ENCODE results near the gene KRT73.
"Not testable (repeated sequence)": the region's sequence is repeated elsewhere in the genome, so short reads cannot be mapped to it uniquely, and the experiment has no call there.

KRT73 gene

DNA sequence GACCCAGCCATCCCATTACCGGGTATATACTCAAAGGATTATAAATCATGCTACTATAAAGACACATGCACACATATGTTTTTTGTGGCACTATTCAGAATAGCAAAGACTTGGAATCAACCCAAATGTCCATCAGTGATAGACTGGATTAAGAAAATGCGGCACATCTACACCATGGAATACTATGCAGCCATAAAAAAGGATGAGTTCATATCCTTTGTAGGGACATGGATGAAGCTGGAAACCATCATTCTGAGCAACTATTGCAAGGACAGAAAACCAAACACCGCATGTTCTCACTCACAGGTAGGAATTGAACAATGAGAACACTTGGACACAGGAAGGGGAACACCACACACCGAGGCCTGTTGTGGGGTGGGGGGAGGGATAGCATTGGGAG, 24.1 kb downstream of the KRT73 start:
- DNase-seq, result not testable (repeated sequence)

DNA sequence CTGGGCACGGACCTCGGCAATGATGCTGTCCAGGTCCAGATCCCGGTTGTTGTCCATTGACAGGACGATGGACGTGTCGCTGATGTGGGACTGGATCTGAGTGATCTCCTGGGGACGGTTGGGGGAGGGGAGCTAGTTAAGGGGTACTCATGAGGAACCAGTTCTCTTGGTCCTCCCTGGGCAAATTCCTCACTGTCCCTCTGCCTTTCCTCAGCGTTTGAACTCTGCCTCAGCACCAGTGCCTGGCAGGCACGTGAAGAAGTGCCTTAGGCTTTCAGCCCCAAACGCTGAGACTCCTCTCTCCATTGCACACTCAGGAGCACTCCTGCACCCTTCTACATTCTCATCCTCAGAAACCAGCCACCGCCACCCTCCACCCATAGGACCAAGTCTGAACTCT, 26.8 kb downstream of the KRT73 start:
- no peak for DNase-seq

DNA sequence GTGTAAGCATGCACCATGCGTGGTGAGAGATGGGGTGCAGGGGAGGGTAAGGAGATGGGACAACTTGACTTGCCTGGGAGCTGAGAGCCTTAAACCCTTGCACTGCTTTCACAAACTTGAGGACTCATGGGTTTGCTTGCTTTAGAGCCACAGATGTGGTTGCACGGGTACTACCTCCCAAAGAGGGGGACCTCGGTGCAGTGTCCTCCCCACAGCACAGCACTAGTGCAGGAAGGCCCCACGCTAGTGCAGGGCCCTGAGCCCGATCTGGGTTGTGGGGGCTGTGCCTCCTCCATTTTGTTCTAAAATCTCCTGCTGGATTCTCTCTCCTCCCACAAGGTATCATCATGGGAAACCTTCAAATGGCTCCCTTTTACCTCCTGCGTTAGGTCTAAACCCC, 28.3 kb downstream of the KRT73 start:
- no peak for DNase-seq

DNA sequence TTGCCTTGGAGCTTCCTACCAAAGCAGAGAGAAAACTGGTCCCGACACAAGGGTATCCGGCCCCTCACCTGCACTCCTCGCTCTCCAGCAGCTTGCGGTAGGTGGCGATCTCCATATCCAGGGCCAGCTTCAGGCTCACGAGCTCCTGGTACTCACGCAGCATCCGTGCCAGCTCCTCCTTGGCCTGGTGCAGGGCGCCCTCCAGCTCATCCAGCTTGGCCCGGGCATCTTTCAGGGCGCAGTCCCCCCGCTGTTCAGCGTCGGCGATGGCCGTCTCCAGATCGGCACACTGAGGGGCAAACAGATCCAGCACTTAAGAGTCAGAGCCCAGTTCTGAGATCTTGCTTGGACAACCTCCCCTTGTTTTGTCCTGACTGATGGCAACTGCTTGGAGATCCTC, 30.8 kb downstream of the KRT73 start:
- no peak for DNase-seq

DNA sequence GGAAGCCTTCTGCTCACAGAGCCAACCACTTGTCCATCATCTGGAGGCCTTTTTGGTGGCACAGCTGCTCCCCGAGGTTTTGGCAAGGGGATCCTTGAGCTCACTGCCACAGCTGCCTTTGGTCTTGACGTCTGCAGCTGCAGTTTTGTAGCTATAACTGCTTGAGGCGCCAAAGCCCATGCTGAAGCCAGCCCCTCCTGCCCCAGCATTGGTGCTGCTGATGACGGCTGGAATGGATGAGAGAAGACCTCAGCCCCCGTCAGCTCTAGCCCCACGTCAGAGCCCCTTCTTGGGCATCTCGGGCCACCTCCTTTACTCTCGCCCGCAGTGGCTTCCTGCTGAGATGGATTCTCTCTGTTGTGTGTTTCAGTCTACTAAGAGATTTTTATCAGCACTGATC, 32.4 kb downstream of the KRT73 start:
- no peak for DNase-seq

DNA sequence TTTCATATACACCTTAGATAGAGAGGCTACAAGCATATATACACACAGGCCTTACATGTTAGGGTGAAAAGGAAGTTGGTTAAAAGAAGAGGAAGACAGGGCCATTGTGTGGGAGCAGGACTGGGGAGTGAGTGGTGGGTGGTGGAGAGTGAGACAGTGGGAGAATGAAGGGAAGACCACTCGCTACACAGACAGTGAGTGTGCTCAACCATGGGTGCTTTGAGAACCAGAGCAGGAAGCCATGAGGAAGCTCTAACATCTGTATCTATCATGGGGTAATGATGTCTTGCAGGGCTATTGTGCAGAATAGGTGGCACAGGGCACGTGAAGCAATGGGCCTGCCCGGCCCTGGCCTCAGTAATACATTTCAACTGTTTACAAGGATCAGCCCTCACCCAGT, 33.3 kb downstream of the KRT73 start:
- DNase-seq, result no peak

DNA sequence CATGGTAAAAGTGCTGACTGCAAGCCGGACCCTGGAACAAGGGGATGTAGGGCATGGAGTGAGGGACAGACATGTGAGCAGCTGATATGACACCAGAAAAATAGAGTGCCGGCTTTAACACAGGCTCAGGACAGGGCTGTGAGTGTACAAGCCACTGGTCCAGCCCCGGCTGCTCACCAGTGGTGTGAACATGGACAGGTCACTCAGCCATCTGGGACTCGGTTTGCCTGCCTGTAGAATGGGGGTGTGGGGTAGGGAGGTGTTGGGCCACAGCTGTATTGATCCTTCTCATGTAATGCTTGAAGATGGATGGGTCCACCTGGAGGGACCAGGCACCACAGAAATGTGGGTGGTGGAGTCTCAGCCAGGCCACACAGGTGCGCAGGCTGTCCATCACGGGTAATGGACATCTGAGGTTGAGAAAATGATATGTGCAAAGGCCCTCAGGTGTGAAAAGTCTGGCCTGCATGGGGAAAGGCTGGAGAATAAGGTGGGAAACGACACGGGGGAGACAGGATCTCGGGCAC, 34.1 kb downstream of the KRT73 start:
- DNase-seq, result no peak

DNA sequence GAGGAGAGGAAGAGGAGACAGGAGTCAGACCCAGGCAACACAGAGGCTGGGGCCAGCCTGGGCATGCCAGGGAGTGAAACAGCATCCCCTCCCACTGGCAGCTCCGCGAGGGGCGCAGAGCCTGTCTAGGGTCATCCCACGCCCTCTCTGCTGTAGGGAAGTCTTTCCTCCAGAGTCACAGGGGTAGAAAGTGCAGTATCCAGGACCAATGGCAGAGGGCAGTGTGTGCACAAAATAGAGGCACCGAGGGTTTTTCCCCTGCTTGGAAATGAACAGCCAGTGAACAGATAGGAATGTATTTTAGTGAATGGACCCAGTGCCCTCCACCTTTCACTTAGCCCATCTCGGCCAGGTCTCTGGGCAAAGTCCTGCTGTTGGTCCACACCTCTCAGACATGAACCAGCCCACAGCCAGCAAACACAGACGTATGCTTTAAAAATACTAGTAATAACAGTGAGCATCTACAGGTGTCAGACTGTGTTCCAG, 35.3 kb downstream of the KRT73 start:
- peak; percentile 26 for DNase-seq

DNA sequence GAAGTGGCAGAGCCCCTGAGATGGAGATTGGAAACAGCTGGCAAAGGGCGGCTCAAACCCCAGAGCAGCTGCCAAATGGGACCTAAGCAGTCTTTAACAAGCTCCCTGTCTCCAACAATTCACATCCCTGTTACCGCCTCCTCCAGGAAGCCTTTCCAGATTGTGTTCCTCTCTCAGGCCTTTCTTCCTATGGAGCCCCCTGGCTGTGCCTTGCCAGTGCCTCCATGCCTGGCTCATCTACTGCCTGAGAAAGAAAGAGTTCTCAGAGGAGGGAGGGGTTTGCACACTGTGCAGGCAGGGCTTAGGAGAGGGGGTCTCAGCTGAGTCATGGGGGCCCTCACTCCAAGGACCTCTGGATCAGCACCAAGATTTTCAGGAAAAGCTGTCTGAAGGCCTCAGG, 35.9 kb downstream of the KRT73 start:
- DNase-seq, result no peak

DNA sequence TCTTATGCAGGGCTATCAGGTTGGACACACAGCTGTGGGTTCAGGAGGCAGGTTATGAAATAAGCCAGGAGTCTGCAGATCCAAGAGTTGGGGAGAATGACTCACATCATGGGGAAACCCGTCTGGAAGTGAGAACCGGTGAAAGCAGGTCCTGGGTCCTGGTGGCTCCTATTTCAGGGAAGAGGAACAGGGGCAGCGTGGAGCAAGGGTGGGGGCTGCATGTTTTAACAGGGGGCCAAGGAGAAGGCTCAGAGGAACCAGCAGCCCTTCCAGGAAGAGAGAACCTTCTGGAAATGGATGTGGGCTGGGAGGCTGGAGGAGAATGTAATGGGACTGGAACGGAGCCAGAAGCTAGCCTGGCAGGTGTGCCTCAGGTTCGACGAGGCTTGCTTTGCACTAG, 36.9 kb downstream of the KRT73 start:
- DNase-seq, result peak; percentile 20

DNA sequence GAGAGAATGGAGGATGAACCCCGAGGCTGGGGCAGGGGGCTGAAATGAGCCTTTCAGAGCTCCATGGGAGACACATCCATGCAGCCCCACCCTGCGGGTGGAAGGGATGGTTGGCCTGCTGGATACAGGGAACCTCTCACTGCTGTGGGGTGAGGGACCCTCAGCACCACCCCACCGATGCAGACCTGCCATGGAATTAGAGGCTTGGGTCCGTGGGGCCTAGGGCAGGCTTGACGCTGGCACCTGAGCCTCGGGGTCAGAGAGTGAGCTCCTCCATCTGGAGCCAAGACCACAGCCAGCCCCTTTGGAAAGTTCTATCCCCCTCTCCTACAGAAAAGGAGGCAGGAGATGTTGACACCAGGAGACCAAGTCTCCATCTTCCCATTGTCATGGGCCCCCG, 37.3 kb downstream of the KRT73 start:
- no peak for DNase-seq

DNA sequence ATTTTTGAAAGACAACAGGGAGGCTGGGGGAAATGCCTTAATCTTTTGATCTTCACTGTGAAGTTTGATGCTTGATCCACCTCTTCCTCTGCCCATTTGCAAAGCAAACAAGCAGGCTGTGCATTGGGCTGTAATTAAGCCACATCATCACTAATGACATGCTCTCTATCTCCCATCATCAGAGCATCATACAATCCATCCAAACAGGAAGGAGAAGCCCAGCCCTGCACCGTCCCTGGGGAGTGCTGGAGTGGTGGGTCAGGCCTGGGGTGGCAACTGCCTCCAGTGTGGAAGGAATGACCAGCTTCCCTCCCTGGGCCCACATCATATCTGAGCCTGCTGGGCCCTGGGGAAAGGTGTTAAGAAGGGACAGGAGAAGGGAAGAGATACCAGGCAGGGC, 37.9 kb downstream of the KRT73 start:
- no peak for DNase-seq

DNA sequence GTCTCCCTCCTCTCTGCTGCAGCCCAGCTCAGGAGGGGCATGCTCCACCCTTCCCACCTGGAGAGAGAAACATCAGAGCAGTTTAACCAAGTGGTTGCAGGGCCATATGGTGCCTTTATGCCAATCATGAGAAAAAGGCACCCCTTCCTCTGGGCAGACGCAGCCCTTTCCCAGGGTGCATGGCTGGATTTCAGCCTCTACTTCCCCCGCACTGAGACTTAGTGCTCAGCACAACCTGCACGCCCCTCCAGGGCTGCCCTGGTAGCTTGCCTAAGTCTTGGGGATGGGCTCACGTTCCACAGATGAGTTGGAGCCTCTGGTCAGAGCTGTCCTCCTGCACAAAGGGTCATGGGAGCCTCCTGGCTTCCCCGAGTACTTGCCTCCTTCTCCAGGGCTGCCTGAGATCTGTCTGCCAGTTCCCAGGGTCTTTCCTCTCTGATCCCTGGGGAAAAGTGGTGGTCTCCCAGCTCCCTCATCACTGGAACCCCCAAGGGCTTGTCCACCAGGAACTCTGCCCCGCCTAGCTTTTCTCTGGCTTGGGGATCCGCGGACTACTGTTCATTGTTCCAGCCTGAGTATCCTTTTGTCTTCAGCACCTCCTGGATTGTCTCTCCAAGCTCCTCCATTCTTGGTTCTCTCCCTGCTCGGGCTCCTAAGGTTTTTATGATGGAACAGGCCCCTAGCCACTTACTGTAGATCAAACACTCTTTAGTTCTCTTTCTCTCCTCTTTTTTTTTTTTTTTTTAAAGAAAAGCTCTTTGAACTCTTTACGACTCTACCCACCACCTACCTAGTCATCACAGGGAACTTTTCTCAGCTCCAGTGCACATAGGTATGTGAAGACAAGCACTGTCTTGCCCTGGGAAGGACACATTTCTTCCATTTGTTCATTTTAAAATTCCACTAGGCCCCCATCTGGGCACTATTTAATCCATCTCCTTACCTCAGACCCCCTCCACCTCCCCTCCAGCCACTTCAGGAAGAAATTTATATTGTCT, 38.6 kb downstream of the KRT73 start:
- DNase-seq, result no peak

DNA sequence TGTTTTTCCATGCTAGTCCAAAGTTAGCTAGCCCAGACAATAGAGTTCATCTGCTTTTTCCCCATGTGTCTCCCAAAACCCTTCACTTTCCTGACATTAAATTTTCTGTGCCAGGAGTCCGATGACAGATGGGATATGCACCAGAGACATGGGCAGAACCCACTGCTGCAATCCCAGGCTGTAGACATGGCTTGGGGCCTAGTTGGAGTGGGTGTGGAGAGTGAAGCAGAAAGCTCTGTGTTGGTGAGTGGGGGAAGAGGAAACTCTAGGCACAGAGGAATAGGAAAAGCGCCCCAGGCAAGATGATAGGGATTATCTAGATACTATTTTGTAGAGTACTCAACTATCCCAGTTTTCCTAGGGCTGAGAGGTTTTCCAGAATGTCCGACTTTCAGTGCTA, 39.9 kb downstream of the KRT73 start:
- no peak for DNase-seq

DNA sequence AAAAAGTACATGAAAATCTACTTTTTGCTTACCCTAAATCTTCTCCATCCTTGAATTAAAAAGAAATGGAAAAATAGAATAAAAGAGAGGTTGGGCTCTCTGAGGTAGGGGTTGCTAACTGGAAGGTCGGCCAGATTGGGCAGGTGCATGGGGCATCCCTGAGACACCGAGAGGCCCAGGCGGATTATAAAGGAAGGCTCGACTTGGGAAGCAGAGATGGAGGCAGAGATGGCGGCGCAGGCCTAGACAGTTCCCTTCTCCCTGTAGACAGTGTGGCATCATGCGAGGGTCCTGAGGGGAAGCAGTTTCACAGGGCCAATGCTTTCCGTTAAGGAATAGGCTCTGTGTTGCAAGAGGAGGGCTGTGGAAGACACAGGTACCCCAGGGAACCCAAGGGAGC, 41.0 kb downstream of the KRT73 start:
- DNase-seq, result no peak

DNA sequence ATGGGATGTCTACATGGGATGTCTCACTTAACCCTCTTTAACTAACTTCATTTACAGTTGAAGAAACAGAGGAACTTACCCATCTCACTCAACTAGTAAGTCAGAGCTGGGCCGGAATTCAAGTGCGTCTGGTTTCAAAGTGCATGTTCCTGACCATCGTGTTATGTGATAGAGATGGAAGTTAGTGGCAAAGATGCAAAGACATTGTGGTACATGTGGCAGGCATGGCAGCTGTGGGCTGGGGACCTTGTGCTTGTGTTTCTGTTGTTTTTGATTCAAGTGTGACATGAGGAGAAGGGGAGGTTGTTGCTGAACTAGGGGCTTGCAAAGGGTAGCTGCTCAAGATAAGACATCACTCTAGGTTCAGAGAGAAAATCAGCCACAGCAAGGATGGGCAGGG, 42.4 kb downstream of the KRT73 start:
- DNase-seq, result no peak

DNA sequence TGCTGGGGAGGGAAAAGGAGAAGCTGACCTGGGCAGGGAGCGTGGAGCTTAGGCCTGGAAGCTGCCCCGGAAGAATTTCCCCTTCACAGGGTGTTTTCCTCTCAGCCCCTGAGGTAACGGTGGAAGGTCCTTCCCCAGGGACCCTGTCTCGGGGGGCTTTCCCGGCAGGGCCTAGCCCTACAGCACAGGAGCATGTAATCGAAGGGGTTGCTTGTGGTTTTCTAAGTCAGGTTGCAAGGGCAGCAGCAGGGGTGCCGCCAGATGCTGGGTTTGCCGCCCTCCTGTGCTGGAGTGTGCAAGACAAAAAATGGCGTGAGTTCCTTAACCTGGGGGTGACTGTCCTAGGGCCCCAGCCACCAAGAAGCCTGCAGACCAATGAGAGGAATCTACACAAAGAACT, 43.1 kb downstream of the KRT73 start:
- DNase-seq, result no peak

DNA sequence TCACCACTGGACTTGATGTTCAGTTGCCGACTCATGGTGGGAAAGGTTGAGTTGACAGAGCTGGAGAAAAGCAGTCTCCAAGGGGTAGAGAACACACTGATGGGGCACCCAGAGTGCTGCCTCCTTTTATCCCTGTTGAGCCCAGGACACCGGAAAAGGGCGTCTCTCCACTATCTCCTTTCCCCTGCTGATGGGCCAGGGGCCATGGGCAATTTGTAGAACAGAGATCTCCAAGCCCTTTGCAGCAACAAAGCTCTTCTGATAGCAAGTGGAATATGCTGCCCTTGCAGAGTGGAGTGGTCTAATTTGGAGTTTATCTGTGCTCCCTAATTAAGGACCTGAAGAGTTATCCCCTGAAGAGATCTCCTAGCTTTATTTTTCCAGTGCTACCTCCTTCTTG, 44.6 kb downstream of the KRT73 start, which contains the start of gene KRT74:
KRT74 (minus strand) TSS at position 101 of the 400 bp plus-strand sequence; CDS start at position 35, 66 bp downstream.
- no peak for DNase-seq

DNA sequence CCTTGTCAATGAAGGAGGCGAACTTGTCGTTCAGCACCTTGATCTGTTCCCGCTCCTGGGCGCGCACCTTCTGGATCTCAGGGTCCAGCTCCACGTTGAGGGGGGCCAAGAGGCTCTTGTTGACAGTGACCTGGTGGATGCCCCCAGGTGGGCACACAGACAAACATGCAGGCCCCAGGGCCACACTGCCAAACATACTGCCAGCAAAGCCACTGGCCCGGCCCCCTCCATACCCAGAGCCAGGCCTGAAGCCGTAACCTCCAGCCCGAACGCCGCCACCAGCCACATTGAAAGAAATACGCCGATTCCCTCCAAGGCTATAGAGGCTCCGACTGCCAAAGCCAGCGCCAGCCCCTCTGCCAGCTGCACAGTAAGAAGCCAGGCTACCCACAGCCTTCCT, 45.1 kb downstream of the KRT73 start:
- no peak for DNase-seq

DNA sequence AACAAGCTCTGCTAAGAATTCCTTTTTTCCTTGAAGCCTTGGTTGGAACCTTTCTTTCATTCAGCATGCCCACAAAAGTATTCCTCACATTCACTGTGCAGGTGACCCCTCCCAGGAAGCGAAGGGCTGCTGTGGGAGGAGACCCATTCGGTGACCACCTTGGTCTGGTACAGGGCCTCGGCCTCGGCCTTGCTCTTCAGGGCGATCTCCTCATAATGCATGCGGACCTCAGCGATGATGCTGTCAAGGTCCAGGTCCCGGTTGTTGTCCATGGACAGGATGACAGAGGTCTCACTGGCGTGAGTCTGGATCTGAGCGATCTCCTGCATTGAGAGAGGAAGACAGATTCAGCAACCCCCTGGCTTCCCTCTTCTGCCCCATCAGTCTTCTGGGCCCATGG, 47.8 kb downstream of the KRT73 start:
- no peak for DNase-seq

DNA sequence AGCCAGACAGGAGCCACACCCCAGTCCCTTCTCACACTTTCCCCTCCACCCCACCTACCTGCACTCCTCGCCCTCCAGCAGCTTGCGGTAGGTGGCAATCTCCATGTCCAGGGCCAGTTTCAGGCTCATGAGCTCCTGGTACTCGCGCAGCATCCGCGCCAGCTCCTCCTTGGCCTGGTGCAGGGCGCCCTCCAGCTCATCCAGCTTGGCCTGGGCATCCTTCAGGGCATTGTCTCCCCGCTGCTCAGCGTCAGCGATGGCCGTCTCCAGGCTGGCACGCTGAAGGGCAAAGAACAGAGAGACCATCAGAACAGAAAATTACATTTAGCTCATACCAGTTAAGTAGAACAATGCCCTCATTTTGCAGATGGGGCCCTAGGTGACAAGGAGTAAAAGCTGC, 50.2 kb downstream of the KRT73 start:
- DNase-seq, result no peak

DNA sequence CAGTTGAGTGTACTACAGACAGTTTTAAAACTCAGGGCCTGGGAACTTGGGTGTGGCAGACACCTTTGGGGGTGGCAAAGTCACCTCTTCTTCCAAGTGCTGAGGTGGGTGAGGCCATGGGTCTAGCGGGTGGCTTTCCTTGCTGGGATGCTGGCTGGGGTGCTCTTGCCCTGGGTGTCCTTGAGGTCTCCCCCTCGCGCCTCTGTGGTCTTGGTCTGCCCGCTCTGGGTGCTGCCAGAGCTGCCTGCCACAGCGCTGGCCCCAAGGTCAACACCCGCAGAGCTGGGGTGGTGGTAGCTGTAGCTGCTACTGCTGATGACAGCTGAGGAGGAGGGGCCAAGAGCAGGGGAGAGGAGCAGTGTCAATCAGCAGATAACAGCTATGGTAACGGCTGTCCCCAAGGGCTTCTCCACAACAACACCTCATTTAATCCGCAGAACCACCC, 51.5 kb downstream of the KRT73 start:
- no peak for DNase-seq

DNA sequence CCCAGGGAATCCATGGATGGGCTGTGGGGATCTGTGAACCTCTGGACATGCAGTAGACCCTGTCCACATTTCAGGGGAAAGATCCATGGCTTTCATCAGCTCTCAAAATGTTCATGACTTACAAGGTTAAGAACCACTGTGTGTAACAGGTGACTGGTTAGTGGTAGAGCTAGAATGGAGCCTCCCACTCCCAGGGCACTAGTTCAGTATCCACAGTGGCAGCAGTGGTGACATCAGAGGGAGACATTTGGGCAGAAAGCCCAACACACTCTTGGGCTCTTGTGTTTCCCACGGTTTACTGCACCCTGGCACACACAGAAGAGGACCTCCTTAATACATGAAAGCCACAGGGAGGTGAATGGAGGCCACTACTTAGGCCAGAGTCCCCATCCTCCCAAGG, 53.8 kb downstream of the KRT73 start:
- no peak for DNase-seq

DNA sequence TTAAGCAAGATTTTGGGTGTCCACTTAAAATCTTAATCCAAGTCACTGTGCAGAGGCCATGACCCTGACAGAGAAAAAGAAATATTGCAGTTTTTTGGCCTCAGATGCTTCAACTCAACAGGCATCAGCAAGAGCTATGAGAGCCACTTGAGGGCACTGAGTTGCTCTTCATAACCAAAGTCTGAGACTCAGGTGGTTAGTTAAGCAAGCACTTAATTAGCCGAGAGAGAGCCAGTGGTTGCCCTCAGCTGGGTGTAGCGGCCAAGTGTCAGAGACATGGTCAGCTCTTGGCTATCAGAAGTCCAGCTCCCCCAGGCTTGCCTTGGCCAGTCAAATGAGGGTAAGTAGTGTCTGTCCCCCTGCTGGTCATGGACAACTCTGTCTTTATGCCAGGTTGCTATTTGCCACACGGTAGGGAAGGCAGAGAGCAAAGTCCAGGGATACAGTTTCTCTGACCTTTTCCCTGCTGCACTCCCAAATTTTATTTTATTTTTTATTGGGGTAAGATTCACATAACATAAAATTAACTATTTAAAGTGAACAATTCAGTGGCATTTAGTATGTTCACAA, 56.4 kb downstream of the KRT73 start:
- DNase-seq, result peak; percentile 10

All from HCEC 1CT (cell line).